GM10266 (cell line): ENCODE measurements around the gene CAV2.

ENCODE experiments used
- DNase-seq: peaks from one replicate; pipeline ENCODE4 v3.0.0; 2012; ENCODE audit errors: extremely low spot score
- CTCF ChIP-seq: IDR thresholded peaks from 2 replicates; pipeline ENCODE4 v1.5.1; 2012; ENCODE audit warnings: mild to moderate bottlenecking, low read depth; ENCODE audit not compliant: control insufficient read depth, insufficient read depth; ENCODE audit errors: missing control alignments

CAV2 gene

DNA sequence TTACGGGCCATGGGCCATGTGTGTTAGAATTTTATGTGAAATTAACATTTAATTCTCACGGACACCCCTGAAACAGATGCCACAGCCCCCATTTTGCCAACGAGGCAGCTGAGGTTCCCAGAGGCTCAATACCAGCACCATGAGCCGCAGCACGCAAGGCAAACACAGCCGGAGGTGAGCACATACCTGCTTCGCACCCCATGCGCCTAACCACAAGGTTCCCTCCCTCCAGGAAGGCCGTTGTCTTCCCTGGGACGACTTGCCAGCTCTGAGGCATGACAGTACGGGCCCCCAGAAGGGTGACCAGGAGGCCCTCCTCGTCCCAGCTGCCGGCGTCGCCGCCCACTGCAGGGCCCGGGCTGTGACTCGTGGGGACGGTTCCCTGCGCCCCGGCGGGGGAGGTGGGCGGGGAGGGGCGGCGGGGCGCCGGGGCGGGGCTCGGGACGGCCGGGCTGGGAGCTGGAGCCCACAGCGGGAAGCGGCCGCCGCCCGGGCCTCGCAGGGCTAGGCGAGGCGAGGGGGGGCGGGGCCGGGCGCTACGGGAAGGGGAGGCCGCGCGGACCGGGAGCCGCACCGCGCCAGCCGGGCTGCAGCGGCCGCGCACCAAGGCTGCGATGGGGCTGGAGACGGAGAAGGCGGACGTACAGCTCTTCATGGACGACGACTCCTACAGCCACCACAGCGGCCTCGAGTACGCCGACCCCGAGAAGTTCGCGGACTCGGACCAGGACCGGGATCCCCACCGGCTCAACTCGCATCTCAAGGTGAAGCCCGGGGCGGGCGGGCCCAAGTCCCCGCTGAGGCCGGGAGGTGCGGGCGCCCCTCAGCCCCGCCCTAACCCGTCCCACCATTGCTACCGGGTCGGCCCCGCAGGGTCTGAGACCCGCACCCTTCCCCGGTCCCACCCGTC, at the start of gene CAV2:
Gene CAV2, plus strand, starts transcription at position 571 of the 910 bp plus-strand sequence. Its CDS starts 44 bp downstream, at position 615.
- DNase-seq: peak; percentile 28
- TF ChIP-seq CTCF: no peak

- no peak for DNase-seq
- no peak for TF ChIP-seq CTCF
These were observed 49.6 kb upstream of the CAV2 start for GRCh38 chr7:116449950-116450349.

- TF ChIP-seq CTCF: no peak
- DNase-seq: no peak
These were observed 47.4 kb upstream of the CAV2 start for GRCh38 chr7:116451957-116452729.

DNA sequence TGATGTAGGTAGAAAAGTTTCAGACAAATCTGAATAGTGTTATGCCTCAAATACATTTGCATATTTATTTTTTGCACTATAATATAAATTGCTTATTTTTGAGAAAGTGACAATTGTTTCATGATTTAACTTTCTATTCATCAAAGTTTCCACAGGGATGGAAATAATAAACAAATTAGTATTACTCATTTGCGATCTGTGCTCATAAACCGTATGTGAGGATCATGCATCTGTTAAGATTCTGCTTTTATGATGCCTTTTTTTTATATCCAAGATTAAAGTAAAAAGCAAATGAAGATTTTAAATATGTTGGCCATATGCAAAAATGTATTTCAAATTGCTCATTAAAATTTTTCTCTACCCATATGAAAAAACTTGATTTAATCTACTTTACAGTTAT, 45.2 kb upstream of the CAV2 start:
- DNase-seq: no peak
- no peak for TF ChIP-seq CTCF

GRCh38 chr7:116455009-116455408, 44.5 kb upstream of the CAV2 start:
- no peak for DNase-seq
- TF ChIP-seq CTCF: no peak

DNA sequence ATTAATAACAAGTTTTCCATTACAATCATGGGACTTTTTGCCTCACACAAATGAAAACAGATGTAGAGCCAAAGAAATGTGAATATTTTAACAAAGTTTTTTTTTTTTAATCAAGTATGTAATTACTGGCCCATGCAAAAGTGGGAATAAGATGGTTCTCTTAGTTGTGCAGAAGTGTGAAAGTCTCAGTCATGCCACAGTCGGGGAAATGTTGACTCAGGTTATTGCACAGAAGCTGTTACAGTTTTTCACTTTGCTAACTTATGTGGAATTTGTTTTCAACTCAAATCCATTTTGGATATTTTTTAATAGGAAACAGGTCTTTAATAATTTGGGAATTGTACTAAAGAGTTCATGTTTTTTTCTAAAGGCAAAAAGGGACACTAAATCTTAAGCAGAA, 44.0 kb upstream of the CAV2 start:
- no peak for DNase-seq
- no peak for TF ChIP-seq CTCF
